ENCODE data around the gene FANCD2OS.
A peak's percentile ranks its signal among the peaks of the same experiment; 100 is the strongest.
"Not testable (repeated sequence)": the region's sequence is repeated elsewhere in the genome, so short reads cannot be mapped to it uniquely, and the experiment has no call there.

Gene FANCD2OS, protein sequence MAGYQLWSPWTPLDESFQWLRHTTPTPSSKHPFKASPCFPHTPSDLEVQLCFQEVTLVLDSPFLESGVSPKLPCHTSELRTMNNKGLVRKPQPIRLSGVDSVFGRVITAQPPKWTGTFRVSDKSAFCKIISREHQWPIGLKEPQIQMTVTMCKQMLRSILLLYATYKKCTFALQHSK

GRCh38 chr3:10108091-10108490 lies at the start of gene FANCD2OS:
FANCD2OS (minus strand) TSS chr3:10108255; CDS start chr3:10104774, 3,481 bp downstream.
- DNase-seq (ENCODE audit: low spot score): no peak

DNA sequence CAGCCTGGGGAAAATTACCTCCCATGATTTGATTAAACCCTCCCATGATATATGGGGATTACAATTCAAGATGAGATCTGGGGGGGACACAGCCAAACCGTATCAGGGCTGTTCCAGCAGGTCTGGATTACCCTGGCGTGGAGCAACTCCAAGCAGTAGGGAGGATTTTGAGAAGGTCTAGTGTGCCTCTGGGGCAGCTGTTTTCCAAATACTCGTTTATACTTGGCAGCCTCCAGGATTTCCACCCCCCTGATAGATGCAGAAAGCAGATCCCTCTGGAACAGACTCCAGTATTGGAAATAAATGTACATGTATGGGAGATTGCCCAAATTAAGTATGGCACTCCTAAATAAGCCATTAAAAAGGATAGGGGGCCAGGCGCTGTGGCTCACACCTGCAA lies 49.0 kb upstream of the FANCD2OS start:
- DNase-seq (ENCODE audit: low spot score): no peak

GRCh38 chr3:10155658-10156057 lies 47.6 kb upstream of the FANCD2OS start:
- no peak for DNase-seq (ENCODE audit: low spot score)

- no peak for DNase-seq (ENCODE audit: low spot score)
Observed at GRCh38 chr3:10155123-10155472, 47.0 kb upstream of the FANCD2OS start.

DNA sequence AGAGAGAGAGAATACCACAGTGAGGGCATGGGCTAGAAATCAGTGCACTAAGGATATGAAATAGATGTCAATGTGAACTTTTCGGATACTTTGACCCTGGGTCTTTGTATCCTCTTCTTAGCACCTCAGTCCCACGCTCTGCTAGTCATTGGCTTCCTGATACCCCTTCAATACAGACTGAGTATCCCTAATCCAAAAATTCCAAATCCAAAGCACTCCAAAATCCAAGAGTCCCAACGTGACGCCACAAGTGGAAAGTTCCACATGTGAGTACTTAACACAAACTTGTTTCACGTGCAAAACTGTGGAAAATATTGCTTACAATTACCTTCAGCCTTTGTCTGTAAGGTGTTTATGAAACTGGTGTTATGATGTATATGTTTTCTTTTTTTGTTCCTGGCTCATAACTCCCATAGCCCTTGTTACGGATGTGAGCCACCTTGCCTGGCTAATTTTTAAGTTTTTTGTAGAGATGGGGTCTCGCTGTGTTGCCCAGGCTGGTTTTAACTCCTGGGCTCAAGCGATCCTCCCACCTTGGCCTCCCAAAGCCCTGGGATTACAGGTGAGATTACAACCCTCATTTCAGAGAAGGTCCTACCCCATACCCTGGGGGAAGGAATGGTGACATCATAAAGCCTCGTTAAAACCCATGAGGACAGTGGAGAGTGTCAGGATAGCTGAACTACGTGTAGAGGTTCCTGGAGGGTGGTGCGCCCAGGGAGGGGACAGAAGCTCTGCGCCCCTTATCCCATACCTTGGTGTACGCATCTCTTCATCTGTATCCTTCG lies 46.5 kb upstream of the FANCD2OS start:
- DNase-seq (ENCODE audit: low spot score): no peak

GRCh38 chr3:10150987-10151386 lies 42.9 kb upstream of the FANCD2OS start:
- DNase-seq (ENCODE audit: low spot score): no peak

DNA sequence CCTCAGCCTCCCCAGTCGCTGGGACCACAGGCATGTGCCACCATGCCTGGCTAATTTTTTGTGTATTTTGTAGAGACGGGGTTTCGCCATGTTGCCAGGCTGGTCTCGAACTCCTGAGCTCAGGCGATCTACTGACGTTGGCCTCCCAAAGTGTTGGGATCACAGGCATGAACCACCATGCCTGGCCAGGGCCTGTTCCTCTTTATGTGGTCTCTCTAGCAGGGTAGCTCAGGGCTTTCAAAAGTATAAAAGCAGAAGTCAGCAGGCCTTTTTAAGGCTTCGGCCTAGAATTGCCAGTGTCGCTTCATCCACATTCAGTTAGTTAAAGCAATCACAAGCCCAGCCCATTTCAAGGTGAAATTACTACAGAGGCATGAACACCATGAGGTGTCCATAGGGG lies 41.2 kb upstream of the FANCD2OS start:
- DNase-seq (ENCODE audit: low spot score): no peak

GRCh38 chr3:10145685-10146084 lies 37.6 kb upstream of the FANCD2OS start:
- DNase-seq (ENCODE audit: low spot score): no peak

GRCh38 chr3:10142707-10143560 lies 34.9 kb upstream of the FANCD2OS start:
- peak; percentile 26 for DNase-seq (ENCODE audit: low spot score)

DNA sequence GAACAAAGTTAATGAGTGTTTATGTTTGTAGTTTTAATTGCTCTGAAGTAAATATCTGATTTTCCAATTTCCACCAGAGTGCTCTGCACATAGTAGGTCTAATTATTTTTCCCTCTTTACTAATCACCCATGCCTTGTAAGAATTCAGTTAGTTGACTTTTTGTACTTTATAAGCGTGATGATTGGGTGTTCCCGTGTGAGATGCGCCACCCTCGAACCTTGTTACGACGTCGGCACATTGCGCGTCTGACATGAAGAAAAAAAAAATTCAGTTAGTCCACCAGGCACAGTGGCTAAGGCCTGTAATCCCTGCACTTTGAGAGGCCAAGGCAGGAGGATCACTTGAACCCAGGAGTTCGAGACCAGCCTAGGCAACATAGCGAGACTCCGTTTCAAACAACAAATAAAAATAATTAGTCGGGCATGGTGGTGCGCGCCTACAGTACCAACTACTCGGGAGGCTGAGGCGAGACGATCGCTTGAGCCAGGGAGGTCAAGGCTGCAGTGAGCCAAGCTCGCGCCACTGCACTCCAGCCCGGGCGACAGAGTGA lies 33.0 kb upstream of the FANCD2OS start:
- DNase-seq (ENCODE audit: low spot score): no peak

- DNase-seq (ENCODE audit: low spot score): peak; percentile 51
Observed at GRCh38 chr3:10137178-10137577, 29.1 kb upstream of the FANCD2OS start.

DNA sequence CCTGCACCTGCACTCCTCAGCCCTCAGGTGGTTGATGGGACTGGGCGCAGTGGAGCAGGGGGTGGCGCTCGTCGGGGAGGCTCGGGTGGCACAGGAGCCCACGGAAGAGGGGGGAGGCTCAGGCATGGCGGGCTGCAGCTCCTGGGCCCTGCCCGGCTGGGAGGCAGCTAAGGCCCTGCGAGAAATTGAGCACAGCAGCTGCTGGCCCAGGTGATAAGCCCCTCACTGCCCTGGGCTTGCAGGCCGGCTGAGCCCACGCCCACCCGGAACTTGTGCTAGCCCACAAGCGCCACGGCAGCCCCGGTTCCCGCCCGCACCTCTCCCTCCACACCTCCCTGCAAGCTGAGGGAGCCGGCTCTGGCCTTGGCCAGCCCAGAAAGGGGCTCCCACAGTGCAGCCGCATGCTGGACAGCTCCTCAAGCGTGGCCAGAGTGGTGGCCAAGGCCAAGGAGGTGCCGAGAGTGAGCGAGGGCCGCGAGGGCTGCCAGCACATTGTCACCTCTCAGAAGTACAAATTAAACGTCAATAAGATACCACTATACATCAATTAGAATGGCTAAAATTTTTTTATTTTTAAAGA lies 28.5 kb upstream of the FANCD2OS start:
- no peak for DNase-seq (ENCODE audit: low spot score)

- not testable (repeated sequence) for DNase-seq (ENCODE audit: low spot score)
Observed at GRCh38 chr3:10135872-10136271, 27.8 kb upstream of the FANCD2OS start.

DNA sequence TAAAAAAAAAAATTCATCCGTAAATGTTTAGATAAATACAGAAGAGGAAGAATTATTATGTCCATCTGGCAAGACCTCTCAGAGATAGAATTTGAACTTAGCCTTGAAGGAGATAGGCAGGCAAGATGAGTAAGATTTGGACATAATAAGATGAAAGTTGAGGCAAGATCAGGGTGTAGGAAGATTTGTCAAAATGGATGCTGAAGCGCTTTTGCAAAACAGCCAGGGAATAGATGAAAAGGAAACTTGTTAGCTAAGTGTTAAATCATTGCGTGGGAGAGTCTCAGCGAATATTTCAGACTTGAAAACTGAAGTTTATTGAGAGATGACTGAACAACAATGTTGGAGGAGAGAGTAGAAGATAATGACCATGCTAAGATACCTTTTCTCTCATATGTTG lies 14.7 kb upstream of the FANCD2OS start:
- DNase-seq (ENCODE audit: low spot score): no peak

DNA sequence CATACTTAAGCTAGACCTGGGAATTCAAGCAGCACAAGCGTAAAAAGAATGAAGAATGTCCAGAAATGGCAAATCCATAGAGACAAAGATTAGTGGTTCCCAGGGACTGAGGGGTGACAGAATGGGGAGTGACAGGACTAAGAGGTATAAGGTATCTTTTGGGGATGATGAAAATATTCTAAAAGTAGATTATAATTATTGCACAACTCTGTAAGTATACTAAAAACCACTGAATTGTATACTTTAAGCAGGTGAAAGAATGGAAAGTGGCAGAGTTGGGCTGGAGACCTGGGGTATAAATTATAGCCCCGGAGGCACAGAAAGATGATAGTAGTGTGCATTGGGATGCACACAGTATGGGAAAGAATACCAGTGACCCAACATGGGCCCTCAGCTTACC lies 13.0 kb upstream of the FANCD2OS start:
- DNase-seq (ENCODE audit: low spot score): no peak

DNA sequence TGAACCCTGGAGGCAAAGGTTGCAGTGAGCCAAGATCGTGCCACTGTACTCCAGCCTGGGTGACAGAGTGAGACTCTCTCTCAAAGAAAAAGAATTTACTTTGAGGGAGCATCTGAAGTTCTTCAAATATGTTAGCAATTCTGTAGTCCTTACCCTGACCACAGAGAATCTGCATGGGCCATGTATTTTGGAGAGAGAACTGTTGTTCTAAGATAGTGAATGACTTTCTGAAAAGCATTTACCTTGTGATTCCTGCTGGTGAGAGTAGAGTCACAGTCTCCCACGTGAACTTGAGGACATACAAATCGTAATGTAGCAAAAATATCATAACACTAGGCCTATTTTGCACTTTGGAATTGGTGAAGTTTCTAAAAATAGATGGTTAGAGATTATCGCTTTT lies 11.3 kb upstream of the FANCD2OS start:
- no peak for DNase-seq (ENCODE audit: low spot score)

- no peak for DNase-seq (ENCODE audit: low spot score)
Observed at GRCh38 chr3:10116928-10117327, 8.9 kb upstream of the FANCD2OS start.

DNA sequence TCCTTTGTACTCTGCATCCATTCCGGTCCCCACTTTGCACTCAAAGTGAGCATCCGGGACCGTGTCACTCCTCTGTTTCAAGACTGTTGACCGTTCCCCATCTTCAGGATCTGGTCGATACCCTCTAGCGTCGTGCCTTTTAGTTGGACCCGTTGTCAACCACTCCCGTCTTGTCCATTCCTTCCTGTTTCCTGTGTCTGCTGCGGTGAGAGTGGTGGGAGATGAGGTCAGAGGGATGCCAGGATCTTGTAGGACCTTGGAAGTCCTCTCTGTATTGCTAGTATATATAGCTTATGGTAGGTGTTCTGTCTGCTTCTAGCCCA lies 8.0 kb upstream of the FANCD2OS start:
- DNase-seq (ENCODE audit: low spot score): peak; percentile 71

DNA sequence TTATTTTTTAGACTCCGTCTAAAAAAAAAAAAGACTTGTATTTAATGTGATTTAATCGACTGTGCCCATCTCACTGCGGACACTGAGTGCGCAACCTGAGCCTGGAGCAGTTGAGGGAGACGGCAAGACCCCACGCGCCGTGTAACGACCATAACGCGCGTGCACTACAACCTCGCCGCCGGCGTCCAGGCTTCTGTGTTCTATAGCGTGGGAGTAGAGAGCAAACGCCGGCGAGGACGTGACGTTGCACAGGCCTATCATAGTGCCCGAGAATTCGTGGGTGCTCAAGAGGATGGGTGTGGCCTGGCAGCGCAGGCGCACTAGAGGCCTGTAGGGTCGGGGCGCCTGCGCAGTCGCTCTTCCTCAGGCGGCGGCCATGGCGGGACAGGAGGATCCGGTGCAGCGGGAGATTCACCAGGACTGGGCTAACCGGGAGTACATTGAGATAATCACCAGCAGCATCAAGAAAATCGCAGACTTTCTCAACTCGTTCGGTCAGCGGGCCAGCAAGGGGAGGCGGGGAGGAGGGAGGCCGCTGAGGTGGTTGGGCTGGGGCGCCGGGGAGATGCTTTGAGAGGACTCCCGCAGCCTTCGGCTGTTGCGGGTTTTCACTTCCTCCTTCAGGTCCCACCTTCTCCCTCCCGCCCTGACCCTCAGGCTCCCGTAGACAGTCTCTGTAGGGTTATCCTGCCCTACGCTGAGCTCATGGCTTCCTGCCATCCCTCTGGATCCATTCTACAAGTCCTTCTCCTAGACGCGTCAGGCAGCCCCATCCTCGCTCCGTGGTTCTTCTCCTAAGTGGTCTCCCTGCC lies 7.5 kb upstream of the FANCD2OS start, which contains the start of gene BRK1:
Gene BRK1, plus strand, starts transcription at position 350 of the 812 bp plus-strand sequence. Its CDS starts 27 bp downstream, at position 377.
- peak; percentile 96 for DNase-seq (ENCODE audit: low spot score)

DNA sequence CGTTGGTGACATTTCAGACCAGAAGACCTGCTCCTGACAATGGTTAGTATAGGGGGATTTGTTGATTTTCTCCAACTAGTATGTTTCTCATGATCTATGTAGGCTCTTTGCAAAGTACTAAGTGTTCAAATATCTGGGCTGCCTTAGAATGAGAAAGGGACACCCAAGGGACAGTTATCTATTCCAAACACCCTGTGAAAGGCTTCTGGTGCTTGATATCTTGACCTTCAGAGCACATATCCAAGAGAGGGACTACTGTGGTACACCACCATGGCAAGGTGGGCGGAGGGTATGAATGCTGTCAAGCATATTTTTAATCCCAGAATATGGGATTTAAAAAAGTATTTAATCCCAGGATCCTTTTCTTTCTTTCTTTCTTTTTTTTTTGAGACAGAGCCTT lies 1.1 kb downstream of the FANCD2OS start:
- DNase-seq (ENCODE audit: low spot score): no peak

GRCh38 chr3:10099041-10099440 lies 9.0 kb downstream of the FANCD2OS start:
- DNase-seq (ENCODE audit: low spot score): no peak

All from kidney tubule cell (primary cell).